DMS53 (cell line): ENCODE measurements around the gene SPATA46.
"Not testable (repeated sequence)": the region's sequence is repeated elsewhere in the genome, so short reads cannot be mapped to it uniquely, and the experiment has no call there.

ENCODE experiments used
- DNase-seq: peaks from one replicate; lab custom pipeline; 2025; lab: John Stamatoyannopoulos, UW

Gene SPATA46, protein sequence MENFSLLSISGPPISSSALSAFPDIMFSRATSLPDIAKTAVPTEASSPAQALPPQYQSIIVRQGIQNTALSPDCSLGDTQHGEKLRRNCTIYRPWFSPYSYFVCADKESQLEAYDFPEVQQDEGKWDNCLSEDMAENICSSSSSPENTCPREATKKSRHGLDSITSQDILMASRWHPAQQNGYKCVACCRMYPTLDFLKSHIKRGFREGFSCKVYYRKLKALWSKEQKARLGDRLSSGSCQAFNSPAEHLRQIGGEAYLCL

DNA sequence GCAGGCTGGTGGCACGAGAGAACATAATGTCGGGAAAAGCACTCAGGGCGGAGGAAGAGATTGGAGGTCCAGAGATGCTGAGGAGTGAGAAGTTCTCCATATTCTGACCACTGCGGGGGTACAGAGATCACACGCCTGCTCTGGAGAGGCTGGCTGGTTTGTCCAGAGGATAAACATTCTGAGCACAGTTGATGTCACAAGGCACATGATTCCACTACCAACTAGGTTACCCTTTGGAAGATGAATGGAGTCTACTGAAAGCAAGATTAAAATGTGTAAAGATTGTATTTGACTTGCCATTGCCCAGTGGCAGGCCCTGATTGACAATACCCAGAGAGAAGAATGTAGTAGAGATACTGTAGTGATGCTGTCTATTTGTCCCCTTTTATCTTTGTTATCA is at the start of gene SPATA46:
SPATA46 (minus strand) TSS at position 164 of the 400 bp plus-strand sequence; CDS start at position 100, 64 bp downstream.
- DNase-seq, result no peak

DNA sequence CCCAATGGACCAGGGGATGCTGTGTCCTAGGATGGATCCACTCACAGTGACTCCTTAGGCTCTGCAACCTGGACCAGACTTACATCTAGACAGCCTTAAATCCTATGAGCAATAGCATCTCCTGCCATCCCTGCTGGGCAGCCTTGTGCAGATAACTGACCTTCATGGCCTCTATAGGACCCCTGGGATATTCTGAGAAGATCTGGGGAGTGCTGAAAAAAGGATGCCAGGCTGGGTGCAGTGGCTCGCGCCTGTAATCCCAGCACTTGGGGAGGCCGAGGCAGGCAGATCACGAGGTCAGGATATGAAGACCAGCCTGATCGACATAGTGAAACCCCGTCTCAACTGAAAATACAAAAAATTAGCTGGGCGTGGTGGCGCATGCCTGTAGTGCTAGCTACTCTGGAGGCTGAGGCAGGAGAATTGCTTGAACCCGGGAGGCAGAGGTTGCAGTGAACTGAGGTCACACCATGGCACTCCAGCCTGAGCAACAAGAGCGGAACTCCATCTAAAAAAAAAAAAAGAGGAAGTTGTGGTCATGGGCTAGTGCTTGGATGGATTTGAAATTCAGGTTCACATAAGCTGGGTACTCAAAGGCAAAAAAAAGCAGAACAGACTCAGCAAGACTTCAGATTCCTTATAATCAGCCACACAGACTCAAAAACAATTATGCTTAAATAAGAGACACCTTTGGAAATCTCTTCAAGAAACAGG is 46.2 kb upstream of the SPATA46 start:
- no peak for DNase-seq

GRCh38 chr1:162421258-162422164 is 44.9 kb upstream of the SPATA46 start:
- no peak for DNase-seq

DNA sequence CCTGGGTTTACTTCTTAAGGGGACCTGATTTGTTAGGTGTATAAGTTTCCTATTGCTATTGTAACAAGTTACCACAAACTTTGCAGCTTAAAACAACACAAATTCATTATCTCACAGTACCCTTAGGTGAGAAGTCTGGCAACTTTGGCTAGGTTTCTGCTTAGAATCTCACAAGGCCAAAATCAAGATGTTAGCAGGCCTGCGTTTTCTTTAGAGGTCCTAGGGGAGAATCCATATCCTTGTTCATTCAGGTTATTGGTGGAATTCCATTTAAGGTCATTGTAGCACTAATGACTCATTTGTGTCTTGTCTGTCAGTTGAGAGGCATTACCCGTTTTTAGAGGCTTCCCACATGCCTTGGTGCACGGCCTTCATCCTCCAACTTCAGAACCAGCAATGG is 43.5 kb upstream of the SPATA46 start:
- no peak for DNase-seq

GRCh38 chr1:162419450-162419931 is 42.8 kb upstream of the SPATA46 start:
- DNase-seq, result not testable (repeated sequence)

DNA sequence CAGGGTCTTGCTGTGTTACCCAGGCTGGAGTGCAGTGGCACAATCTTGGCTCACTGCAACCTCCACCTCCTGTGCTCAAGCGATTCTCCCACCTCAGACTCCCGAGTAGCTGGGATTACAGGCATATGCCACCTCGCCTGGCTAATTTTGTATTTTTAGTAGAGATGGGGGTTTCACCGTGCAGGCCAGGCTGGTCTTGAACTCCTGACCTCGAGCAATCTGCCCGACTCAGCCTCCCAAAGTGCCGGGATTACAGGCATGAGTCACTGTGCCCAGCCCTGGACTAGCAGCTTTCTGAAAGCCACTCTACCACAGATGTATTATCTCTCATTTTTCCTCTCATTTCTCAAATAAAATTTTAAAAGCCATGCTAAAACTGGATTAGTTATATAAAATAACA is 41.9 kb upstream of the SPATA46 start:
- DNase-seq, result not testable (repeated sequence)

DNA sequence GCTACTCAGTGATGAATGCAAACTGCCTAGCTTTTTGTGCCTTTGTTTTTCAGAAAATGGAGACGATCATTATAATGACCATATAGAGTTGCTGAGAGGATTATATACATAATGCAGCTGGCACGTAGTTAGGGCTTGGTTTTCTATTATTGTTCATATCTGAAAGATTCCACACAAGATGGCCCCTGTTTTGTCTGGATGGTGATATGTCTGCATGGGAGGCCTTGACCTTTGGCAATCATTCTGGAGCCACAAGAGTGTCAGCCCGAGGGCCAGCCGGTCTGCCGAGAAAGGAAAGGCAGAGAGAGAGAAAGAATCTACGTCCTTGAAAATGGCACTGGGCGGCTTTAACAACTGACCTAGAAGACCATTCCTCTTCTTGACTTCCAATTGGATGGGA is 41.0 kb upstream of the SPATA46 start:
- DNase-seq, result no peak

DNA sequence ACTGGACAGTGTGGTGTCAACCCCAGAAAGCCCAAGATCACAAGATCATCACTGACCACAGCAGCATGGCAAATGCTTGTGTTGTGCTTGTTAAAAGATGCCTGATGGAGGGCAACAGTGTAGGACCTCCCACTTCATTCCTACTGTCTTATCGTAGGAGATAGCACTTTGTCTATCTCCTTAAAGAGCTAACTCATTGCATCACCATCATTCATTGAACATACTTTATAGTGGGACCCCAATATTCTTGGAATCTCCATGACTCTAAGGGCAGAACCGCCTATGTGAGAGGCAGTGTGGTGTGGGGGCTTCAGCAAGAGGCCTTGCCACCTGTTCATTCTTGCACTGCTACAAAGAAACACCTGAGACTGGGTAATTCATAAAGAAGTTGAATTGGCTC is 40.3 kb upstream of the SPATA46 start:
- no peak for DNase-seq

DNA sequence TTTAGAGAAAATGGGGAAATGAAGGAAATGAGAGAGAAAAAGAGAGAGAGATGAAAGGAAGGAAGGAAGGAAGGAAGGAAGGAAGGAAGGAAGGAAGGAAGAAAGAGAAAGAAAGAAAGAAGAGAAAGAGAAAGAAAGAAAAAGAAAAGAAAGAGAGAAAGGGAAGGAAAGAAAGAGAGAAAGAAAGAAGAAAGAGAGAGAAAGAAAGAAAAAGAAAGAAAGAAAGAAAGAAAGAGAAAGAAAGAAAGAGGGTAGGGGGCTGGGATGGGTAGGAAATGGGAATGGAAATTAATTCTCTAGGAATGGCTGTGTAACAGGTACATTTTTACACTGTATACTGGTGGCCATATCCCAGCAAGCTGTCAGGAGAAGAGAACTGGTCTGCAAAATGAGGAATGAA is 39.6 kb upstream of the SPATA46 start:
- no peak for DNase-seq

- no peak for DNase-seq
Measured at GRCh38 chr1:162412002-162412401, 35.3 kb upstream of the SPATA46 start, which contains the start of gene SH2D1B. TSS of gene SH2D1B (minus strand) at chr1:162412136. CDS start at chr1:162412016, 120 bp downstream.

DNA sequence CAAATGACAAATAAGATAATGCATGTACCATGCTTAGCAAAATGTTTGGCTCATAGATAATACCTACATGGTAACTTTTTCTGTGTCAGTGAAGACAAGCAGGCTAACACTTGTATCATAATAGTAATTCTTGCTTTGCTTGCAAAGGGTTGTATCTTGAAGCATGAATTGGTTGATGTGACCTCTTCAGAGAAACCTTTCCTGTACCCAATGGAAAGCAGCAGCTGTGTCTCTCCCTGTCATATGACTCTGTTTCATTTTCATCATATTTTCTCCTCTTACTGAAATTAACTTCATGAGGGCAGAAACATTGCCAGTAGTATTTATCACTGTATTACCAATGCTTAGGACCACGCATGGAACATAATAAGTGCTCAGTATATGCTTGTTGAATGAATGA is 30.9 kb upstream of the SPATA46 start:
- DNase-seq, result no peak

GRCh38 chr1:162406811-162407210 is 30.2 kb upstream of the SPATA46 start:
- DNase-seq, result no peak

DNA sequence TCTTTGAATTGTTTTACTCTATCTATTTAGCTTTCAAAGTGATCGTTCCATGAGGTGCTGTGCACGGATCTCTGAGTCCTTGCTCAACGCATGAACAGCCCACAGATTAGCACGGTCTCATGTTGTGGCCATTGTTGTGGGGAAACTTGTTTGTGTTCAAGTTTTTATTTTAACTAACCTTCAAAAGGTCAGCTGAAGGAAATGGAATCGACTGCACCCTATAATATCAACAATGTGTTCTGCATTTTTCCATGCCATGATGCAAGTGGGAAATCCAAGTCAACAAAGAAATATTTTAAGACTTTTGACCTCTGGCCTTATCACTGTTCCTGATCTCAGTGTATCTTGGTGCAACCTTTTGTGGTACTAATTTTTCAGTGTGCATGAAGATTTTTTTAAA is 29.1 kb upstream of the SPATA46 start:
- DNase-seq, result no peak

GRCh38 chr1:162404550-162405160 is 28.0 kb upstream of the SPATA46 start:
- DNase-seq, result no peak

DNA sequence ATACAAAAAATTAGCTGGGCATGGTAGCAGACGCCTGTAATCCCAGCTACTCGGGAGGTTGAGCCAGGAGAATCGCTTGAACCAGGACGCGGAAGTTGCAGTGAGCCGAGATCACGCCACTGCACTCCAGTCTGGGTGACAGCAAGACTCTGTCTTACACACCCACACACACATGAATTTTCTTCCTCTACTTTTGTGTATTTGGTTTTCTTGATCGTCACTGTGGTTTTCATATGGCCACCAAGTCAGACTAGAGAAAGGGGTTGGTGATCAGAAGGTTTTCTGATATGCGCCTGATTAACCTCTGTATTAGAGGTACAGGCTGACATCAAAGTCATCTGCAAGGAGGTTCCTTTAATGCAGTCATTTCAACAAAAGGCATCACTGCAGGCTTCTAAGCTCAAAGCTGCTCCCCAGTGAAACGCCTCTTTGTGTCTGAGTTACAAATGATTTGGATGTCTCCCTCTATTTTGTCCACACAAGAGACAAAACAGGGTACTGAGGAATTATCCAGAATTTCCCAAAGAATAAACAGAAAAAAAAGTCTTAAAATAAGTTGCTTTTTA is 24.2 kb upstream of the SPATA46 start:
- no peak for DNase-seq

DNA sequence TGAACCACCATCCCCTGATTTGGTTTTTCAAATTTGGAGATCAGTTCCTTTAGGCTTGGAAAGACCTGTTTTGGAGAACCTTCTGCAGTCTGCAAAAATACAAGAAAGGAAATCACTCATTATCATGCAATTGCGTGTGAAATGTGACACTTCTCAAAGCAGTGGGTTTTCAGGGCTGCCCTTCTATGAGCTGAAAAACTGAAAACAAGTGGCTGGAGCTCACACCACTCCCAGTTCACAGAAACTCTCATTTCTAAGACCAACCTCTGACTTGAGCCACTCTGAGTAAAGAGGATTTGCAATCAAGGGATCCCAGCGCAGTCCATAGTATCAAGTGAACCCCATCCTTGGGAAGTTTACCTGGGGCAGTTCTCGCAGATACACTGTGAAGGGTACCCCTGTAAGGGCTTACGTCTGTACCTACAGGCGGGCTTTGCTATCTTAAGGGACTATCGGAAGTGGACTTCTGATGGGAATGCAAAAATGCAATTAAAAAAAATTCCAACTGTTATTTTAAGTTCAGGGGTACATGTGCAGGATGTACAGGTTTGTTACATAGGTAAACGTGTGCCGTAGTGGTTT is 22.4 kb upstream of the SPATA46 start:
- no peak for DNase-seq

DNA sequence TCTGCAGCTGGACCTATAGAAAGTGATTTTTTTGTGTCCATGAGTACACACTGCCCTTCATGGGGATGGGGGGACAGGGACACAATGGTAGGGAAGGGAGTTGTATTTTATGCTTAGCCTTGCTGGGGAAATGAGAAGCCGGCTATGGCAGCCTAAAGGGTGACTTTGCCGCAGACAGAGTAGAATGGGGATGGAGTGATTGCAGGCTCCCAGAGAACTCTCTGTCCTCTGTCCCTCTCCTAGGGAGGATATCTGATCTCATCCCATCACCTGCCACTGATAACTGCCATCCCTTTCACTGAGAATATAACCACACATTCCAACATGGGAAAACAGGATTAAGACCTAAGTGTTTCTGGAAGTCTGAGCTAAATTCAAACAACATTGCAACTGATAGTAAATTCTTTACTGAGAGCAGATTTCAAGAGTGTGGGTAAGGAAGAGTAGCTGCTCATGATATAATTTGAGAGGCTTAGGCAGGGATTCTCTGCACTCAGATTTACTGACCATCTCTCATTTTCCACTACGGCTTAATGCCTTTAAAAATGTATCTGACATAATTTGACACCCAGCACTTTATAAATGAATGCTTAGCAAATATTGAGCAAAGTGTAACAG is 21.4 kb upstream of the SPATA46 start:
- no peak for DNase-seq

- no peak for DNase-seq
Measured at GRCh38 chr1:162397039-162397448, 20.4 kb upstream of the SPATA46 start.

DNA sequence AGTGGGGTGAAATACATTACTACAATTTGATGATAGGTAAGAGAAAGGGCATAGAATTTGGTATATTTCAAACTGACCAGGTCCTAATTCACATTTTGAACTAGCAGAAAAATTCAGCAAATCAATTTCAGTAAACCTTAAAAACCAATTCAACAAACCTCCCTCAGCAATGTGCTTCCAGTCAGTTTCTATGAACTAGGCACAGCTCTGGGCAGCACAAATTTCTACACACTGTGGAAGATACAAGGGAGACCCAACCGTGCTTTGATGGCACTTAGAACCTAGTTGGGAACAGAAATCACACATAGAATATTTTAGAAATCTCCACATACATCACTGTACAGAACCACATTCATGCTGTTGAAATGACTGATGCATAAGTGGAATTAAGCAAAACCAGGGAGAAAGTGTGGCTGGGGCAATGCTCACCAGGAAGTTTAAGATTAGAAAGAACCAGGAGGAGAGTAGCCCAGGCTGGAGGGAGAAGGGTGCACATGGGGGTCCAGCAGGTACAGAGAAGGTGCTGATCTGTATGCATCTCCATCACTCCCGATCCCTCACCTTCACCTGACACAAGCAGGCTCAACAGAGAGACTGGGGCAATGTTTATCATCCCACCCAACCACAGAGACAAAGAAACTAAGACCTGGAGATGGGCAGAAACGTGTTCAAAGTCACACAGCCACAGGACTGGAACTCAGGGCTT is 19.7 kb upstream of the SPATA46 start:
- no peak for DNase-seq
